ENCODE measurements around the gene MYBPC3.

Gene MYBPC3

GRCh38 chr11:47342854-47343253 lies 9.6 kb downstream of the MYBPC3 start:
- no peak for DNase-seq (ENCODE audit: low read depth)
- H3K4me3 ChIP-seq (ENCODE audit: low read depth, low read length) = no peak overlapping the region
- TF ChIP-seq CTCF (IDR thresholded peaks at IDR 0.05; ENCODE audit: low read depth, low read length, missing control alignments) = no peak
- in situ Hi-C loops (cut with HindIII; ENCODE audit: low sequenced_read_pairs) = no loop called here

- no peak for TF ChIP-seq CTCF (IDR thresholded peaks at IDR 0.05; ENCODE audit: low read depth, low read length, missing control alignments)
- in situ Hi-C loops (cut with HindIII; ENCODE audit: low sequenced_read_pairs) = no loop called here
- H3K4me3 ChIP-seq (ENCODE audit: low read depth, low read length) = no peak overlapping the region
- DNase-seq (ENCODE audit: low read depth) = no peak
Measured at GRCh38 chr11:47342036-47342803, 10.3 kb downstream of the MYBPC3 start.

GRCh38 chr11:47340980-47341775 lies 11.3 kb downstream of the MYBPC3 start:
- no peak for DNase-seq (ENCODE audit: low read depth)
- in situ Hi-C loops (cut with HindIII; ENCODE audit: low sequenced_read_pairs) = no loop called here
- no peak overlapping the region for H3K4me3 ChIP-seq (ENCODE audit: low read depth, low read length)
- TF ChIP-seq CTCF (IDR thresholded peaks at IDR 0.05; ENCODE audit: low read depth, low read length, missing control alignments) = no peak

- H3K4me3 ChIP-seq (ENCODE audit: low read depth, low read length) = no peak overlapping the region
- in situ Hi-C loops (cut with HindIII; ENCODE audit: low sequenced_read_pairs) = no loop called here
- DNase-seq (ENCODE audit: low read depth) = no peak
- TF ChIP-seq CTCF (IDR thresholded peaks at IDR 0.05; ENCODE audit: low read depth, low read length, missing control alignments) = no peak
Measured at GRCh38 chr11:47340010-47340409, 12.5 kb downstream of the MYBPC3 start.

- H3K4me3 ChIP-seq (ENCODE audit: low read depth, low read length) = no peak overlapping the region
- DNase-seq (ENCODE audit: low read depth) = no peak
- in situ Hi-C loops (cut with HindIII; ENCODE audit: low sequenced_read_pairs) = no loop called here
- no peak for TF ChIP-seq CTCF (IDR thresholded peaks at IDR 0.05; ENCODE audit: low read depth, low read length, missing control alignments)
Measured at GRCh38 chr11:47338396-47339241, 13.9 kb downstream of the MYBPC3 start.

- H3K4me3 ChIP-seq (ENCODE audit: low read depth, low read length) = no peak overlapping the region
- no peak for DNase-seq (ENCODE audit: low read depth)
- no peak for TF ChIP-seq CTCF (IDR thresholded peaks at IDR 0.05; ENCODE audit: low read depth, low read length, missing control alignments)
- in situ Hi-C loops (cut with HindIII; ENCODE audit: low sequenced_read_pairs) = no loop called here
Measured at GRCh38 chr11:47337229-47337924, 15.1 kb downstream of the MYBPC3 start.
